Ishikawa (cell line): ENCODE measurements around the gene DKK3.

Experiments used
- CEBPB ChIP-seq: IDR thresholded peaks from 2 replicates; pipeline ENCODE4 v1.6.1; 2012
- CREB1 ChIP-seq: IDR thresholded peaks from 2 replicates; pipeline ENCODE4 v1.6.1; 2012; ENCODE audit warnings: low read depth
- EGR1 ChIP-seq: IDR thresholded peaks from 2 replicates; pipeline ENCODE4 v1.6.1; 2012
- EP300 ChIP-seq: IDR thresholded peaks from 2 replicates; pipeline ENCODE4 v1.6.1; 2012; ENCODE audit warnings: borderline replicate concordance
- FOXM1 ChIP-seq: IDR thresholded peaks from 2 replicates; pipeline ENCODE4 v1.6.1; 2012; ENCODE audit warnings: low read depth, borderline replicate concordance
- MAX ChIP-seq: IDR thresholded peaks from 2 replicates; pipeline ENCODE4 v1.6.1; 2012
- NFIC ChIP-seq: IDR thresholded peaks from 2 replicates; pipeline ENCODE4 v1.6.1; 2012
- RAD21 ChIP-seq: IDR thresholded peaks from 2 replicates; pipeline ENCODE4 v1.6.1; 2012; ENCODE audit warnings: low read depth
- REST ChIP-seq: IDR thresholded peaks from 2 replicates; pipeline ENCODE4 v1.6.1; 2012; ENCODE audit warnings: low read depth, mild to moderate bottlenecking
- TAF1 ChIP-seq: IDR thresholded peaks from 2 replicates; pipeline ENCODE4 v1.6.1; 2012; ENCODE audit warnings: low read depth, mild to moderate bottlenecking
- TCF12 ChIP-seq: IDR thresholded peaks from 2 replicates; pipeline ENCODE4 v1.6.1; 2012; ENCODE audit warnings: low read depth
- TEAD4 ChIP-seq: IDR thresholded peaks from 2 replicates; pipeline ENCODE4 v1.6.1; 2012
- USF1 ChIP-seq: IDR thresholded peaks from 2 replicates; pipeline ENCODE4 v1.6.1; 2012
- YY1 ChIP-seq: IDR thresholded peaks from 2 replicates; pipeline ENCODE4 v1.6.1; 2012; ENCODE audit warnings: low read depth
- ZBTB7A ChIP-seq: IDR thresholded peaks from 2 replicates; pipeline ENCODE4 v1.6.1; 2012; ENCODE audit warnings: low read depth

Gene DKK3

GRCh38 chr11:12032968-12033367 lies 24.5 kb upstream of the DKK3 start:
- TF ChIP-seq RAD21 (no peak), TAF1 (no peak), USF1 (no peak)

- TF ChIP-seq EGR1 = no peak
- TF ChIP-seq TCF12 = no peak
- no peak for TF ChIP-seq RAD21
- TF ChIP-seq YY1 = no peak
- no peak for TF ChIP-seq ZBTB7A
Observed at GRCh38 chr11:12031856-12032544, 23.6 kb upstream of the DKK3 start.

GRCh38 chr11:12029738-12030363 lies 21.4 kb upstream of the DKK3 start:
- no peak for TF ChIP-seq ZBTB7A
- TF ChIP-seq TAF1 = no peak

- TF ChIP-seq EP300 = no peak
- TF ChIP-seq USF1 = no peak
- no peak for TF ChIP-seq YY1
- TF ChIP-seq MAX = no peak
- no peak for TF ChIP-seq TEAD4
- no peak for TF ChIP-seq EGR1
Observed at GRCh38 chr11:12029119-12029518, 20.7 kb upstream of the DKK3 start.

GRCh38 chr11:12028303-12028702 lies 19.9 kb upstream of the DKK3 start:
- no peak for TF ChIP-seq EP300

GRCh38 chr11:12026331-12027211 lies 18.1 kb upstream of the DKK3 start:
- TF ChIP-seq NFIC (no peak), TCF12 (no peak), MAX (no peak), EGR1 (no peak), RAD21 (no peak), TAF1 (no peak), CEBPB (no peak), REST (no peak), ZBTB7A (no peak), TEAD4 (no peak), YY1 (no peak), CREB1 (no peak), EP300 (no peak), FOXM1 (no peak), USF1 (no peak)

- no peak for TF ChIP-seq NFIC
- TF ChIP-seq CREB1 = no peak
- no peak for TF ChIP-seq REST
- no peak for TF ChIP-seq TEAD4
- TF ChIP-seq RAD21 = no peak
- no peak for TF ChIP-seq USF1
- no peak for TF ChIP-seq FOXM1
- no peak for TF ChIP-seq EP300
- TF ChIP-seq TAF1 = no peak
- no peak for TF ChIP-seq YY1
- no peak for TF ChIP-seq ZBTB7A
- no peak for TF ChIP-seq CEBPB
- TF ChIP-seq TCF12 = no peak
- TF ChIP-seq MAX = no peak
- TF ChIP-seq EGR1 = no peak
Observed at GRCh38 chr11:12024254-12024926, 16.0 kb upstream of the DKK3 start.
